ENCODE results near the gene VWF. TPM values are rescaled to one million over a fixed set of nuclear protein-coding genes. Genes with fewer than 3 reads are reported as not detected.

Gene VWF
- total and polyA plus RNA-seq, 2 donors (not counting 1 experiment from before 2014, with no cell fraction given), result not detected

DNA sequence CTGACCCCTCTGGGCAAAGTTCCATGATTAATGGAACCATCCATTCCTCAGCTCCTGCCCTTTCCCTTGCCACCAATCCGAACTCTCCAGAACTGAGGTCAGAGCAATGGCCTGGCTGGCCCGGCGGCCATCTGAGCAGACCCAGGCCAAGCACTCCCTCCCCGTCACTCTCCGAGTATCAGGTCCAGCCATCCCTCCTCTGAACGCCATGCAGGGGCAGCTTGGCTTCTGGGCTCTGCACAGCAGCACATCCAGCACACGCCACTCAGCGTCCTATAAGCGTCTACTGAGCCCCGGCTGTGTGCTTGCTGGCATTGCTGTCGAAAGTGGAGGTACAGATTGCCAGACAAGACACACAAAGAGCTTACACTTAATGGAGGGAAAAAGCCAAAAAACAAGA is 34.3 kb upstream of the VWF start:
- no peak overlapping the region for H2AFZ ChIP-seq (ENCODE audit: insufficient read depth, low read depth, low read length, poor library complexity, severe bottlenecking)
- DNase-seq (no peak), ATAC-seq (ENCODE audit: low read depth) (no peak)
- H3K4me1 ChIP-seq (ENCODE audit: control insufficient read depth in 2 of 2, insufficient read depth in 2 of 2, low read length in 2 of 2), result no peaks in the 10 kb centered on the region
- ChIA-PET POLR2A (no interaction called here), CTCF (no interaction called here)
- H3K4me3 ChIP-seq (ENCODE audit: control extremely low read depth in 1 of 5, extremely low read depth in 1 of 5, insufficient read depth in 1 of 5, low read depth in 2 of 5, low read length in 4 of 5), result no peak overlapping the region
- intact Hi-C loops (cut with micrococcal nuclease), result no loop called here
- Mint-ChIP-seq H3K9me3 (ENCODE audit: insufficient read depth) (no peaks in the 10 kb centered on the region), H3K4me1 (no peaks in the 10 kb centered on the region), H3K27ac (no peak overlapping the region), H3K27me3 (peaks cover 22% of the 10 kb centered on the region), H3K4me3 (no peak overlapping the region)
- H3K9ac ChIP-seq (ENCODE audit: low read length), result no peak overlapping the region
- no peaks in the 10 kb centered on the region for H3K9me3 ChIP-seq (ENCODE audit: control extremely low read depth in 1 of 3, control insufficient read depth in 2 of 3, insufficient read depth in 1 of 3, low read length in 2 of 3)
- no peaks in the 10 kb centered on the region for H3K79me2 ChIP-seq (ENCODE audit: control insufficient read depth, insufficient read depth, low read length)
- no peak overlapping the region for H3K27ac ChIP-seq (ENCODE audit: low read length in 2 of 2)
- no peaks in the 10 kb centered on the region for H3K27me3 ChIP-seq (replicated peaks in 1 of 4; ENCODE audit: control extremely low read depth in 1 of 4, control insufficient read depth in 3 of 4, insufficient read depth in 4 of 4, low read length in 3 of 4)
- no peak for TF ChIP-seq CTCF (IDR thresholded peaks at IDR 0.05)
- no peak for TF ChIP-seq EZH2 (IDR thresholded peaks at IDR 0.05; ENCODE audit: borderline replicate concordance, insufficient read depth, low read depth, low read length, poor library complexity, severe bottlenecking)
- no peak overlapping the region for H3K4me2 ChIP-seq (replicated peaks; ENCODE audit: low read depth, low read length, poor library complexity, severe bottlenecking)
- no peaks in the 10 kb centered on the region for H3K36me3 ChIP-seq (replicated peaks in 1 of 2; ENCODE audit: control extremely low read depth in 1 of 2, control insufficient read depth in 1 of 2, extremely low read depth in 1 of 2, insufficient read depth in 2 of 2, low read length in 1 of 2)
- WGBS (ENCODE audit: insufficient coverage), result over 99% methylated on average over 9 of the region's 11 CpGs
- no peaks in the 10 kb centered on the region for H4K20me1 ChIP-seq (ENCODE audit: control insufficient read depth, insufficient read depth, low read length, poor library complexity, severe bottlenecking)

DNA sequence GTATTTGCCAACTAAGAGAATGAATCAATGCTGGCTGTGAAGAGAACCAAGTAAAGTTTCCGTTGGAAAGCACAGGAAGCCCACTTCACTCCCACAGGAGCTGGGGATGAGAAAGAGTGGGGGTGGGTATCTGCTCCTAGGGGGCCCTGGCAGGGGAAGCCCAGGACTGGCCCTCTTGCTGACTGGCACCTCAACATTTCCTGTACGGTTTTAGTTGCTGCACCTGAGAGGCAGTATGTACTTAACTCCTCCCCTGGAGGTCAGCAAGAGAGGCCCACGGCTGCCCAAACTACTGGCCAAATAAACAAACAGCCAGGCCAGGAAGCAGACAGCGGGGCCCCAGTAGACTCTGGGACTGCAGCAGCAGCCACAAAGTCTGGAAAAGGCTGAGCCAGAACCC is 33.8 kb upstream of the VWF start:
- H3K9ac ChIP-seq (ENCODE audit: low read length), result no peak overlapping the region
- no peak overlapping the region for H3K4me2 ChIP-seq (replicated peaks; ENCODE audit: low read depth, low read length, poor library complexity, severe bottlenecking)
- TF ChIP-seq CTCF (IDR thresholded peaks at IDR 0.05), result no peak
- no peak for TF ChIP-seq EZH2 (IDR thresholded peaks at IDR 0.05; ENCODE audit: borderline replicate concordance, insufficient read depth, low read depth, low read length, poor library complexity, severe bottlenecking)
- no peak overlapping the region for H3K27ac ChIP-seq (ENCODE audit: low read length in 2 of 2)
- H3K27me3 ChIP-seq (replicated peaks in 1 of 4; ENCODE audit: control extremely low read depth in 1 of 4, control insufficient read depth in 3 of 4, insufficient read depth in 4 of 4, low read length in 3 of 4), result no peaks in the 10 kb centered on the region
- Mint-ChIP-seq H3K27me3 (peaks cover 25% of the 10 kb centered on the region), H3K4me3 (no peak overlapping the region), H3K9me3 (ENCODE audit: insufficient read depth) (no peaks in the 10 kb centered on the region), H3K4me1 (no peaks in the 10 kb centered on the region), H3K27ac (no peak overlapping the region)
- H3K79me2 ChIP-seq (ENCODE audit: control insufficient read depth, insufficient read depth, low read length), result no peaks in the 10 kb centered on the region
- H3K9me3 ChIP-seq (ENCODE audit: control extremely low read depth in 1 of 3, control insufficient read depth in 2 of 3, insufficient read depth in 1 of 3, low read length in 2 of 3), result no peaks in the 10 kb centered on the region
- no peaks in the 10 kb centered on the region for H4K20me1 ChIP-seq (ENCODE audit: control insufficient read depth, insufficient read depth, low read length, poor library complexity, severe bottlenecking)
- DNase-seq, result no peak
- ATAC-seq (ENCODE audit: low read depth), result no peak
- ChIA-PET POLR2A (no interaction called here), CTCF (interaction anchor here (0.9 kb wide), 1 partner anchor 39 kb away, joined by 3 read pairs; no protein-coding TSS in a partner anchor)
- intact Hi-C loops (cut with micrococcal nuclease), result no loop called here
- no peaks in the 10 kb centered on the region for H3K4me1 ChIP-seq (ENCODE audit: control insufficient read depth in 2 of 2, insufficient read depth in 2 of 2, low read length in 2 of 2)
- 41% methylated on average over 4 of the region's 4 CpGs for WGBS (ENCODE audit: insufficient coverage)
- H2AFZ ChIP-seq (ENCODE audit: insufficient read depth, low read depth, low read length, poor library complexity, severe bottlenecking), result peak overlapping the region; percentile 6
- H3K4me3 ChIP-seq (ENCODE audit: control extremely low read depth in 1 of 5, extremely low read depth in 1 of 5, insufficient read depth in 1 of 5, low read depth in 2 of 5, low read length in 4 of 5), result no peak overlapping the region
- no peaks in the 10 kb centered on the region for H3K36me3 ChIP-seq (replicated peaks in 1 of 2; ENCODE audit: control extremely low read depth in 1 of 2, control insufficient read depth in 1 of 2, extremely low read depth in 1 of 2, insufficient read depth in 2 of 2, low read length in 1 of 2)
